HG03354 (cell line): ENCODE measurements around the gene PHKB.
A peak's percentile ranks its signal among the peaks of the same experiment; 100 is the strongest.
"Not testable (repeated sequence)": the region's sequence is repeated elsewhere in the genome, so short reads cannot be mapped to it uniquely, and the experiment has no call there.

ENCODE experiments used
- ATAC-seq: cut with Tn5 transposase; IDR thresholded peaks from one replicate; pipeline ENCODE4 v1.9.1; 2021; ENCODE audit warnings: mild to moderate bottlenecking; ENCODE audit not compliant: unreplicated experiment, poor library complexity, severe bottlenecking

PHKB gene

DNA sequence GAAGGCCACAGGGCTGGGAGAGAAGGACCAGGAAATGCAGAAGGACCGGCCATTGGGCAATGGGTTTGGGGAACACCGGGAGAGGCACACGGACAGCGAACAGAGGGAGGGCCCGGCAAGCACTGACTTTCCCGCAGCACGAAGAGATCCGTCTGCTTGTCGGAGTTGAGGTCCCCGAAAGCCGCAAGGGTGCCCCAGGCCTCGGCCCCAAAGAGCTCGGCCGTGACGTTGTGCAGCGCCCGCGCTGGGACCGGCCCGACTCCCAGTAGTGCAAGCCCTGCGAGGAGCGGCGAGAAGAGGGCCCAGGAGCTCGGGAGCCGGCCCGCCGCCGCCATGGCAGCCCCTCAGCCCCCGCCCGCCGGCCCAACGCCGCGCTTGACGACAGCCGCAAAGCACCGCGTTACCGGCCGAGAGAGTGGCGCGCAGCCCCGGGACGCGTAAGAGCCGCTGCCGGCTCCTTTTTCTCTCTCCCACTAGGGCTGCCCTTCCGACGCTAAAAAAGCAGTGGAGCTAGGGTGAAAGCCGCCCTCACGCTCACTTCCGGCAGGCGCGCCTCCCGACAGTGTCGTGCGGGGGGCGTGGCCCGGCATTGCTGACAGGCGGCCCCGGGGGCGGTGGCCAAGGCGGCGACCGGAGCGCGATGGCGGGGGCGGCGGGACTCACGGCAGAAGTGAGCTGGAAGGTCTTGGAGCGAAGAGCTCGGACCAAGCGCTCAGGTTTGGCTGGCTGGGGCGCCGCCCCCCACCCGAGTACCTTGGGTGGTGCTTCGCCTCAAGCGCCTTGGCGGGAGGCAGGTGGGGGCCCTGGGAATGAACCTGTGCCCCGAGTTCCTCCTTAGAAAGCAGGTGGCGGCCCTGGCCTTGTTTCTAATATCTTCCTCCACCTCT lies at the start of gene PHKB, which contains the start of gene ITFG1:
PHKB (plus strand) TSS at position 621 of the 887 bp plus-strand sequence; CDS start at position 641, 20 bp downstream.
ITFG1 (minus strand) TSS at position 353 of the 887 bp plus-strand sequence; CDS start at position 335, 18 bp downstream.
- ATAC-seq: peak; percentile 82

- ATAC-seq: no peak
Observed at GRCh38 chr16:47413041-47413440, 48.1 kb upstream of the PHKB start.

- no peak for ATAC-seq
Observed at GRCh38 chr16:47416869-47417268, 44.3 kb upstream of the PHKB start.

- no peak for ATAC-seq
Observed at GRCh38 chr16:47424846-47425245, 36.3 kb upstream of the PHKB start.

- no peak for ATAC-seq
Observed at GRCh38 chr16:47426806-47427205, 34.3 kb upstream of the PHKB start.

- no peak for ATAC-seq
Observed at GRCh38 chr16:47431960-47432359, 29.2 kb upstream of the PHKB start.

DNA sequence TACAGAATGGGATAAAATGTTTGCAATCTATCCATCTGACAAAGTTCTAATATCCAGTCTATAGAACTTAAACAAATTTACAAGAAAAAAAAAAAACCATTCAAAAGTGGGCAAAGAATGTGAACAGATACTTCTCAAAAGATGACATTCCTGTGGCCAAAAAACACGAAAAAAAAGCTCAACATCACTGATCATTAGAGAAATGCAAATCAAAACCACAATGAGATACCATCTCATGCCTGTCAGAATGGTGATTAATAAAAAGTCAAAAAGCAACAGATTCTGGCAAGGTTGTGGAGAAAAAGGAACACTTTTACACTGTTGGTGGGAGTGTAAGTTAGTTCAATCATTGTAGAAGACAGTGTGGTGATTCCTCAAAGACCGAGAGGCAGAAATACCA lies 26.9 kb upstream of the PHKB start:
- ATAC-seq: not testable (repeated sequence)

GRCh38 chr16:47440066-47440465 lies 21.1 kb upstream of the PHKB start:
- not testable (repeated sequence) for ATAC-seq

GRCh38 chr16:47442884-47443283 lies 18.2 kb upstream of the PHKB start:
- ATAC-seq: not testable (repeated sequence)

DNA sequence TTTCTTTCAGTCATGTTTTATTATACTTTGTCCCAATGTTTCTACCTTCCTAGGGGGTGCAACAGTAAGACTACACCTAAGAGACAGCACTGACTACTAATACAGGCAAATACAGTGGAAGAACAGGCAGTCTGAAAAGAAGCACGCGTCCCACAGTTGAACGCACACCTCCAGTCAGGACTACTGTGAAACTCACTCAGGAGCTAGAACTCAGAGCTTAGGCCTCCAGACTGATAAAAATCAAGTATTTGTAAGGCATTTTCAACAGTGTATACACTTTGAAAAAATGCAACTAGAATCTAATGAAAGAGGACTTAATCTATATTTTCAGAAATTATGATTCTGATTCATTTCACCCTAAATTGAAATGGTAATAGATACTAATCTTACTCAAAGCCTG lies 14.7 kb upstream of the PHKB start:
- no peak for ATAC-seq

GRCh38 chr16:47448830-47449575 lies 12.1 kb upstream of the PHKB start:
- no peak for ATAC-seq

- ATAC-seq: no peak
Observed at GRCh38 chr16:47449788-47450187, 11.3 kb upstream of the PHKB start.

GRCh38 chr16:47458331-47458730 lies 2.8 kb upstream of the PHKB start:
- no peak for ATAC-seq

- no peak for ATAC-seq
Observed at GRCh38 chr16:47459603-47460002, 1.5 kb upstream of the PHKB start.

DNA sequence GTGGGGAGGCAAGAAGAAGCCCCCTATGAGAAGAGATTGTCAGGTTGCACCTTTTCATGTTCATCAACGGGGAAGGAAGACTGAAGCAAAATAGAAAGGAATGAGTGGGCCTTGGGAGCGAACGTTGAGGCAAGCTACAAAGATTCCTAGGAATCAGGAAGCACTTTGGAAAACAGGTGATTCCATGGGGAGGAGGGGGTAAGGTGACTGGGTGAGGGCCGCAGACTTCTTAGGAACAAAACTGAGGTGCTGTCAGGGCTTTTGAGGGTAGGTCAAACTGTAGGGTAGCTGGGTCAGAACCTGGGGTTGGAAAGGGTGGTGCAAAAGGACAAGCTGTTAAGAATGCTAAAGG lies 796 bp upstream of the PHKB start:
- no peak for ATAC-seq

GRCh38 chr16:47461598-47462266 lies 601 bp downstream of the PHKB start:
- peak; percentile 34 for ATAC-seq

GRCh38 chr16:47463771-47464624 lies 2.9 kb downstream of the PHKB start:
- no peak for ATAC-seq

GRCh38 chr16:47465919-47466630 lies 4.9 kb downstream of the PHKB start:
- ATAC-seq: no peak

DNA sequence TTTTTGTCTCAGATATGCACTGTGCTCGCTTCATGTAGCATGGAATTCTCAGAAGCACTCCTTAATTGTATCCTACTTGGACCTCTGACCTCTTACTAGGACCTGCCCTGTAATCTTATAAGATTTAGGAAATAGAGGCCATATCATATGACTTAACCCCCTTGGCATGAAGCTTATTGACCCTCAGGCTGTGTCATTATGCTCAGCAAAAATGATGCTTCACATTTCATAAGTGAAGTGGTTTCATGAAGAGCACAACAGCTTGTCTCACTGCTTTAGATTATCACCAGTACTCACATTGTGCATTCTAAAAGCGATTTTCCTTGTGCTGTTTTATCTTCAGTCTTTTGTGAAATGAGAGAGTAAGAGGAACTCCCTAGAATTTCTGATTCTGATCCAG lies 6.4 kb downstream of the PHKB start:
- no peak for ATAC-seq
